ENCODE measurements around the gene MAGEA11.

- TF ChIP-seq POLR2A (IDR thresholded peaks at IDR 0.05) (no peak), CTCF (IDR thresholded peaks at IDR 0.05) (no peak)
These were observed 4.8 kb downstream of the MAGEA11 start for GRCh38 chrX:149716632-149717031.

All from esophagus squamous epithelium (tissue), 4 donors.